ENCODE data around the gene RFFL. TPM values are rescaled to one million over a fixed set of nuclear protein-coding genes. Genes with fewer than 3 reads are reported as not detected.
A peak's percentile ranks its signal among the peaks of the same experiment; 100 is the strongest.

The RFFL gene
- total and polyA plus RNA-seq, 9 of the 15 experiments (the other 6 are each of a cell fraction or from before 2014, with no cell fraction given) = 3.4 to 18.1 (median 12.8) TPM

- TF ChIP-seq E2F1 (CRISPR knock-in tag; IDR thresholded peaks at IDR 0.05) = no peak
- TF ChIP-seq CEBPG (CRISPR knock-in tag; IDR thresholded peaks at IDR 0.05) = no peak; the same call in 1 of the 2 replicates
- no peak for TF ChIP-seq CEBPG (tag; conservative IDR thresholded peaks at IDR 0.05 in 1 of 2, IDR thresholded peaks at IDR 0.05 in 1 of 2)
- peak; percentile 47 to 74 (median 67) for TF ChIP-seq CTCF (IDR thresholded peaks at IDR 0.05 in 2 of 3, conservative IDR thresholded peaks at IDR 0.05 in 1 of 3; ENCODE audit: insufficient read depth in 2 of 3, low read depth in 1 of 3, low read length in 3 of 3)
- TF ChIP-seq FOXA3 (CRISPR knock-in tag; conservative IDR thresholded peaks at IDR 0.05 in 1 of 2, IDR thresholded peaks at IDR 0.05 in 1 of 2) = no peak
- no peak for TF ChIP-seq ZZZ3 (IDR thresholded peaks at IDR 0.05)
- TF ChIP-seq ZNF431 (CRISPR knock-in tag; IDR thresholded peaks at IDR 0.05) = no peak
- no peak for TF ChIP-seq TOE1 (IDR thresholded peaks at IDR 0.05; ENCODE audit: borderline replicate concordance)
- TF ChIP-seq TOE1 (CRISPR knock-in tag; IDR thresholded peaks at IDR 0.05; ENCODE audit: borderline replicate concordance, low read depth) = no peak
- TF ChIP-seq SMARCA5 (IDR thresholded peaks at IDR 0.05) = no peak
- TF ChIP-seq ZNF134 (CRISPR knock-in tag; conservative IDR thresholded peaks at IDR 0.05) = no peak
- 0 out of 2 replicates have a peak, but pooled peaks have one; percentile 13 for TF ChIP-seq SMAD3 (CRISPR knock-in tag; conservative IDR thresholded peaks at IDR 0.05)
- TF ChIP-seq ZNF24 (IDR thresholded peaks at IDR 0.05) = no peak
- no peak for TF ChIP-seq NFE2 (IDR thresholded peaks at IDR 0.05; ENCODE audit: low read depth)
Observed at GRCh38 chr17:34980681-34981537, 82.6 kb downstream of the RFFL start (continued).

All from K562 (cell line).